ENCODE results near the gene DNAH2. TPM values are rescaled to one million over a fixed set of nuclear protein-coding genes. Genes with fewer than 3 reads are reported as not detected.

The DNAH2 gene
- total RNA-seq, 1 experiment from 2014 or later = 0.26 TPM

DNA sequence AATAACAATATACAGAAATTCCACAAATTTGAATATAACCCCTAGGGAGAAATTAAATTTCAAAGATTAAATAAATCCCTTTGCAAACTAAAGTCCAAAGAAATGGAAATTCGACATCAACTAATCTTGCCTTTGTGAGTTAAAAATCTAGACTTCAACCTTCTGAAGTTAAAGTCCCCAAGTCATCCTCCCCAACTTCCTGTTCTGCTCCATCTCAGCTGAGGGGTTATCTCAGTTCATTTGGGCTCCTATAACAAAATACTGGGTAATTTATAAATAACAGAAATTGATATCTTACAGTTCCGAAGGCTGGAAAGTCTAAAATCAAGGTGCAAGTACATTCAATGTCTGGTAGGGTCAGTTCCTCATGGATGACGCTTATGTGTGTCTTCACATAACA, 93.7 kb downstream of the DNAH2 start:
- DNase-seq = no peak
- H3K9me3 Mint-ChIP-seq (ENCODE audit: low read depth, unreplicated experiment) = no peaks in the 10 kb centered on the region
- peaks cover 4% of the 10 kb centered on the region for H3K36me3 Mint-ChIP-seq (ENCODE audit: insufficient read depth, unreplicated experiment)
- peaks cover 13% of the 10 kb centered on the region for H3K4me1 Mint-ChIP-seq (ENCODE audit: low read depth, unreplicated experiment)
- intact Hi-C loops (cut with micrococcal nuclease; ENCODE audit: unreplicated experiment) = no loop called here
- TF ChIP-seq, protein P1, sequence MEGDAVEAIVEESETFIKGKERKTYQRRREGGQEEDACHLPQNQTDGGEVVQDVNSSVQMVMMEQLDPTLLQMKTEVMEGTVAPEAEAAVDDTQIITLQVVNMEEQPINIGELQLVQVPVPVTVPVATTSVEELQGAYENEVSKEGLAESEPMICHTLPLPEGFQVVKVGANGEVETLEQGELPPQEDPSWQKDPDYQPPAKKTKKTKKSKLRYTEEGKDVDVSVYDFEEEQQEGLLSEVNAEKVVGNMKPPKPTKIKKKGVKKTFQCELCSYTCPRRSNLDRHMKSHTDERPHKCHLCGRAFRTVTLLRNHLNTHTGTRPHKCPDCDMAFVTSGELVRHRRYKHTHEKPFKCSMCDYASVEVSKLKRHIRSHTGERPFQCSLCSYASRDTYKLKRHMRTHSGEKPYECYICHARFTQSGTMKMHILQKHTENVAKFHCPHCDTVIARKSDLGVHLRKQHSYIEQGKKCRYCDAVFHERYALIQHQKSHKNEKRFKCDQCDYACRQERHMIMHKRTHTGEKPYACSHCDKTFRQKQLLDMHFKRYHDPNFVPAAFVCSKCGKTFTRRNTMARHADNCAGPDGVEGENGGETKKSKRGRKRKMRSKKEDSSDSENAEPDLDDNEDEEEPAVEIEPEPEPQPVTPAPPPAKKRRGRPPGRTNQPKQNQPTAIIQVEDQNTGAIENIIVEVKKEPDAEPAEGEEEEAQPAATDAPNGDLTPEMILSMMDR (IDR thresholded peaks at IDR 0.05; ENCODE audit: unreplicated experiment) = no peak
- CTCF ChIA-PET = no interaction called here
- no peak overlapping the region for H3K27ac Mint-ChIP-seq (ENCODE audit: unreplicated experiment)
- H3K27me3 Mint-ChIP-seq (ENCODE audit: unreplicated experiment) = peaks cover under 1% of the 10 kb centered on the region
- no TSS peak for BruUV-seq (replicated peaks)
- H3K4me3 Mint-ChIP-seq (ENCODE audit: low read depth, unreplicated experiment) = no peak overlapping the region

DNA sequence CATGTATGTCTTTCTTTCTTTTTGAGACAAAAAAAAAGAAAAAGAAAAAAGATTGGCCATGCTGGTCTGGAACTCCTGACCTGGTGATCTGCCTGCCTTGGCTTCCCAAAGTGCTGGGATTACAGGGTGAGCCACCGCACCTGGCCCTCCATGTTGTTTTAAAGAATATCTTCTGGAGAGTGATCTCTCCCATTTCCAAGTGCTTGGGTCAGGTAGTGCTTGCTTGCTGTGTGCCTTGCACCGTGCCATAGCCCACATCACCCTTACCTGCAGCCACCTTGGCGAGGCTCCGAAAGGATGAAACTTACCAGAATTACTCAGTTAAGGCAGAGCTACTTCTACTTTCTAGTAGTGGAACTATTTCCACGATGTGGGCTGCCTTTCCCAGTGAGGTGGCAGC, 97.4 kb downstream of the DNAH2 start:
- BruUV-seq (replicated peaks) = no TSS peak
- H3K9me3 Mint-ChIP-seq (ENCODE audit: low read depth, unreplicated experiment) = no peaks in the 10 kb centered on the region
- peaks cover under 1% of the 10 kb centered on the region for H3K4me1 Mint-ChIP-seq (ENCODE audit: low read depth, unreplicated experiment)

DNA sequence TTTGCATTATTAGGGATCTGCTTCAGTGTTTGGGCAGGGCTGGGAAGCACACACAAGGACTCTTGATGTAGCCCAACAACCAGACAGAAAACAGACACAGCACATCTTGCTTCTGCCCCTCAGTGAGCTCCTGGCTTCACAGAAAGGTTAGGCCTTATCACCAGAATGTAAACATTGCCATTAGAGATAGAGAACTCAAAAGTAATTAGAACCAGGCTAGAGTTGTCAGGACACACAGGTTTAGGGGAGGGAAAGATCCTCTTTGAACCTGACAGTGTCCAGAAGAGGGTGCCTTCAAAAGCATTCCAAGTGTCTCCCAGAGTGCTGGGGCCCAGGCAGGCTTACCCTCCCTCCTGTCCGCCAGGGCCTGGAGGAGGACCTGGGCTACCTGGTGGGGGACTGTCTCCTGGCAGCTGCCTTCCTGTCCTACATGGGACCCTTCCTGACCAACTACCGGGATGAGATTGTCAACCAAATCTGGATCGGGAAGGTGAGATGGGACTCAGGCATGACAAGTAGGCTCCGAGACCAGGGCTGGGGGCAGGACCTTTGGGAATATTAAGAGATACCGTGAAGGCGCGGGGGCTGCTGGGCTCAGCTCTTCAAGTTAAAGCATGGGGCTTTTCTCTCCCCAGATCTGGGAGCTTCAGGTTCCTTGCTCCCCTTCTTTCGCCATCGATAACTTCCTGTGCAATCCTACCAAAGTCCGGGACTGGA, 99.5 kb downstream of the DNAH2 start:
- DNase-seq = no peak
- no peaks in the 10 kb centered on the region for H3K36me3 Mint-ChIP-seq (ENCODE audit: insufficient read depth, unreplicated experiment)
- H3K4me1 Mint-ChIP-seq (ENCODE audit: low read depth, unreplicated experiment) = no peaks in the 10 kb centered on the region
- TF ChIP-seq, protein P1 (IDR thresholded peaks at IDR 0.05; ENCODE audit: unreplicated experiment) = no peak
- CTCF ChIA-PET = no interaction called here
- no TSS peak for BruUV-seq (replicated peaks)
- no peaks in the 10 kb centered on the region for H3K9me3 Mint-ChIP-seq (ENCODE audit: low read depth, unreplicated experiment)
- H3K27ac Mint-ChIP-seq (ENCODE audit: unreplicated experiment) = no peak overlapping the region
- no peak overlapping the region for H3K4me3 Mint-ChIP-seq (ENCODE audit: low read depth, unreplicated experiment)
- H3K27me3 Mint-ChIP-seq (ENCODE audit: unreplicated experiment) = peaks cover 51% of the 10 kb centered on the region
- intact Hi-C loops (cut with micrococcal nuclease; ENCODE audit: unreplicated experiment) = no loop called here

More for the DNA sequence above, 97.4 kb downstream of the DNAH2 start:
- no peak for DNase-seq
- peaks cover 30% of the 10 kb centered on the region for H3K27me3 Mint-ChIP-seq (ENCODE audit: unreplicated experiment)
- no peak overlapping the region for H3K4me3 Mint-ChIP-seq (ENCODE audit: low read depth, unreplicated experiment)
- CTCF ChIA-PET = no interaction called here
- H3K36me3 Mint-ChIP-seq (ENCODE audit: insufficient read depth, unreplicated experiment) = no peaks in the 10 kb centered on the region
- intact Hi-C loops (cut with micrococcal nuclease; ENCODE audit: unreplicated experiment) = no loop called here
- TF ChIP-seq, protein P1 (IDR thresholded peaks at IDR 0.05; ENCODE audit: unreplicated experiment) = no peak
- H3K27ac Mint-ChIP-seq (ENCODE audit: unreplicated experiment) = no peak overlapping the region

DNA sequence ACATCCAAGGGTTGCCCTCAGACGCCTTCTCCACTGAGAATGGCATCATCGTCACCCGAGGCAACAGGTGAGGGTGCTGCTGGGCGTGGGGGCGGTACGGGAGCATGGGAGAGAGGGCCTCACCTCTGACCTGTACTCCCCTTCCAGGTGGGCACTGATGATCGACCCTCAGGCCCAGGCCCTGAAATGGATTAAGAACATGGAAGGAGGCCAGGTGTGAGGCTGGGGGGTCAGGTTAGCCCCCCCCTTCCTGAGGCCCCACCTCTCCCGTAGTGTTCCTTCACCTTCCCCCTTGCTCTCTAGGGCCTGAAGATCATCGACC, 100.1 kb downstream of the DNAH2 start:
- Mint-ChIP-seq H3K9me3 (ENCODE audit: low read depth, unreplicated experiment) (no peaks in the 10 kb centered on the region), H3K4me3 (ENCODE audit: low read depth, unreplicated experiment) (no peak overlapping the region), H3K36me3 (ENCODE audit: insufficient read depth, unreplicated experiment) (no peaks in the 10 kb centered on the region), H3K27ac (ENCODE audit: unreplicated experiment) (no peak overlapping the region), H3K27me3 (ENCODE audit: unreplicated experiment) (peaks cover 55% of the 10 kb centered on the region), H3K4me1 (ENCODE audit: low read depth, unreplicated experiment) (no peaks in the 10 kb centered on the region)
- no peak for DNase-seq
- CTCF ChIA-PET = no interaction called here
- TF ChIP-seq, protein P1 (IDR thresholded peaks at IDR 0.05; ENCODE audit: unreplicated experiment) = no peak
- intact Hi-C loops (cut with micrococcal nuclease; ENCODE audit: unreplicated experiment) = no loop called here
- BruUV-seq (replicated peaks) = no TSS peak
